Measurements from ENCODE around the gene KRT15. TPM values are rescaled to one million over a fixed set of nuclear protein-coding genes. Genes with fewer than 3 reads are reported as not detected.

KRT15 gene
- total and polyA plus RNA-seq, 2 of the 4 experiments (the other 2 are of a cell fraction): 2.9 to 5.3 TPM

GRCh38 chr17:41511116-41511515 lies 7.6 kb downstream of the KRT15 start:
- H2AFZ ChIP-seq (replicated peaks; ENCODE audit: low read length, poor library complexity): no peak overlapping the region
- 0 out of 2 replicates have a peak overlapping the region, but pooled peaks have one; percentile 29 for H2AK5ac ChIP-seq (ENCODE audit: low read depth, low read length)
- H4K8ac ChIP-seq (ENCODE audit: low read depth in 2 of 2, low read length in 2 of 2): no peak overlapping the region
- no peak overlapping the region for H3K14ac ChIP-seq (replicated peaks; ENCODE audit: low read depth, low read length)
- no peak overlapping the region for H3K4ac ChIP-seq (ENCODE audit: low read depth, low read length)
- no peak overlapping the region for H3K56ac ChIP-seq (ENCODE audit: extremely low read depth, insufficient read depth, low read length)
- BruUV-seq (replicated peaks): no TSS peak
- H2BK5ac ChIP-seq (ENCODE audit: low read depth, low read length, poor library complexity, severe bottlenecking): no peak overlapping the region
- no peak overlapping the region for H4K91ac ChIP-seq (ENCODE audit: insufficient read depth, low read depth, low read length)
- ATAC-seq (ENCODE audit: low read depth) (no peak), DNase-seq (no peak)
- H3K18ac ChIP-seq (ENCODE audit: low read depth, low read length): no peak overlapping the region
- no peak overlapping the region for H2BK15ac ChIP-seq (ENCODE audit: low read depth, low read length)
- H4K5ac ChIP-seq (ENCODE audit: low read depth, low read length): no peak overlapping the region
- ChIA-PET POLR2A (ENCODE audit: unreplicated experiment) (no interaction called here), CTCF (no interaction called here)
- H3K4me1 ChIP-seq (ENCODE audit: control insufficient read depth, insufficient read depth, low read length): no peaks in the 10 kb centered on the region
- no peaks in the 10 kb centered on the region for H3K79me1 ChIP-seq (ENCODE audit: low read depth in 1 of 2, low read length in 2 of 2)
- no peak overlapping the region for H2AK9ac ChIP-seq (replicated peaks; ENCODE audit: low read depth, low read length, poor library complexity)
- no peak for TF ChIP-seq RFX5 (IDR thresholded peaks at IDR 0.05; ENCODE audit: low read depth, low read length)
- no peak for TF ChIP-seq CEBPB (IDR thresholded peaks at IDR 0.05; ENCODE audit: low read depth, low read length)
- no peak for TF ChIP-seq RAD21 (IDR thresholded peaks at IDR 0.05; ENCODE audit: low read length)
- no peak for TF ChIP-seq RCOR1 (IDR thresholded peaks at IDR 0.05; ENCODE audit: insufficient replicate concordance, low read length)
- TF ChIP-seq ELK1 (IDR thresholded peaks at IDR 0.05; ENCODE audit: borderline replicate concordance, low read depth, low read length): no peak
- no peak for TF ChIP-seq CTCF (conservative IDR thresholded peaks at IDR 0.05; ENCODE audit: low read depth, low read length)
- TF ChIP-seq SMC3 (IDR thresholded peaks at IDR 0.05; ENCODE audit: low read depth, low read length): no peak
- TF ChIP-seq BHLHE40 (IDR thresholded peaks at IDR 0.05; ENCODE audit: low read depth, low read length): no peak
- TF ChIP-seq MAZ (IDR thresholded peaks at IDR 0.05; ENCODE audit: borderline replicate concordance, low read depth, low read length): no peak
- TF ChIP-seq USF2 (IDR thresholded peaks at IDR 0.05; ENCODE audit: low read depth, low read length): no peak
- TF ChIP-seq FOS (IDR thresholded peaks at IDR 0.05; ENCODE audit: low read depth, low read length): no peak
- no peak for TF ChIP-seq POLR2A (IDR thresholded peaks at IDR 0.05; ENCODE audit: low read depth, low read length)
- TF ChIP-seq MXI1 (IDR thresholded peaks at IDR 0.05; ENCODE audit: borderline replicate concordance, low read depth, low read length): no peak
- no peak for TF ChIP-seq MAFK (IDR thresholded peaks at IDR 0.05; ENCODE audit: low read depth, low read length)
- no peak for TF ChIP-seq CHD1 (IDR thresholded peaks at IDR 0.05; ENCODE audit: low read depth, low read length)
- no peak for TF ChIP-seq NFE2L2 (IDR thresholded peaks at IDR 0.05; ENCODE audit: low read depth, low read length)
- no peaks in the 10 kb centered on the region for H3K9me3 ChIP-seq (ENCODE audit: control insufficient read depth, insufficient read depth, low read length)
- intact Hi-C loops (cut with micrococcal nuclease) (no loop called here), in situ Hi-C loops (cut with MboI; ENCODE audit: low sequenced_read_pairs) (no loop called here), dilution Hi-C loops (cut with HindIII; ENCODE audit: low sequenced_read_pairs, unreplicated experiment) (no loop called here)
- H2BK120ac ChIP-seq (ENCODE audit: low read depth, low read length): no peak overlapping the region
- H3K27me3 ChIP-seq (ENCODE audit: control insufficient read depth, insufficient read depth, low read length): peaks cover 1% of the 10 kb centered on the region; the same call in 1 of the 2 replicates
- H3K9me1 ChIP-seq (ENCODE audit: insufficient read depth, low read length): 0 out of 2 replicates have a peak, but pooled peaks cover 3% of the 10 kb centered on the region
- H2BK20ac ChIP-seq (ENCODE audit: low read depth, low read length): no peak overlapping the region
- H3K23ac ChIP-seq (ENCODE audit: low read depth, low read length): no peak overlapping the region
- no peaks in the 10 kb centered on the region for H4K20me1 ChIP-seq (ENCODE audit: insufficient read depth, low read length)
- H3K36me3 ChIP-seq (ENCODE audit: control insufficient read depth, insufficient read depth, low read length): no peaks in the 10 kb centered on the region
- WGBS, 2 experiments (ENCODE audit: extremely low coverage in 2 of 2, insufficient read length in 1 of 2): no CpG with 5 or more reads among the region's 4 CpGs
- no peak overlapping the region for H3K4me2 ChIP-seq (ENCODE audit: low read depth, low read length)
- no peak overlapping the region for H3K4me3 ChIP-seq (ENCODE audit: insufficient read depth, low read depth, low read length)
- H3K27ac ChIP-seq (ENCODE audit: insufficient read depth, low read length): no peak overlapping the region
- no peak overlapping the region for H3K9ac ChIP-seq (ENCODE audit: low read depth, low read length)
